Upper lobe of left lung (tissue), 6 donors: ENCODE data around the gene GATD1. TPM values are rescaled to one million over a fixed set of nuclear protein-coding genes. Genes with fewer than 3 reads are reported as not detected.

Experiments used
- ATAC-seq, 2 donors: fragments of 200-7000 bp; cut with Tn5 transposase; one replicate each; pipeline ENCODE4 v1.9.1; 2022; ENCODE audit warnings: mild to moderate bottlenecking in 2 of 2, moderate library complexity in 2 of 2; ENCODE audit not compliant: low FRiP score in 2 of 2
- DNase-seq, 2 donors: peaks; one replicate each; pipeline ENCODE4 v3.0.0-alpha.2; 2019 to 2020
- H3K27ac ChIP-seq, 4 donors: fragments of 200-600 bp; sonication (generic); one replicate each; pipeline ENCODE4 v1.5.1; 2016 to 2019
- H3K27me3 ChIP-seq, 4 donors: fragments of 200-600 bp; sonication (generic); one replicate each; pipeline ENCODE4 v1.5.1; 2017 to 2019
- H3K36me3 ChIP-seq, 4 donors: fragments of 200-600 bp; sonication (generic); one replicate each; pipeline ENCODE4 v1.5.1; 2016 to 2019
- H3K4me1 ChIP-seq, 4 donors: fragments of 200-600 bp; sonication (generic); one replicate each; pipeline ENCODE4 v1.5.1; 2018 to 2019
- H3K4me3 ChIP-seq, 4 donors: fragments of 200-600 bp; sonication (generic); one replicate each; pipeline ENCODE4 v1.5.1; 2017 to 2019; ENCODE audit warnings: mild to moderate bottlenecking in 2 of 4, moderate library complexity in 1 of 4
- H3K9me3 ChIP-seq, 4 donors: fragments of 200-600 bp; sonication (generic); one replicate each; pipeline ENCODE4 v1.5.1; 2018 to 2019
- EP300 ChIP-seq, 4 donors: sonication (generic); formaldehyde crosslinking; IDR thresholded peaks; one replicate each; pipeline ENCODE4 v1.5.1; 2017; ENCODE audit warnings: antibody characterized with exemption in 4 of 4, control low read depth in 2 of 4
- POLR2A ChIP-seq, 4 donors: fragments of 450-650 bp; IDR thresholded peaks; one replicate each; pipeline ENCODE4 v1.5.1; 2016 to 2017; ENCODE audit warnings: antibody characterized with exemption in 4 of 4, mild to moderate bottlenecking in 2 of 4
- POLR2AphosphoS5 ChIP-seq, 2 donors: sonication (generic); formaldehyde crosslinking; IDR thresholded peaks; one replicate each; pipeline ENCODE4 v1.5.1; 2017; ENCODE audit warnings: antibody characterized with exemption in 2 of 2
- WGBS, 2 donors: methylation state at CpG; one replicate each; pipeline ENCODE4 v1.1.5; 2017 to 2018; 5-methylcytosine and 5-hydroxymethylcytosine counted together
- total RNA-seq, 6 donors: library from RNA; depleted of rRNA in 4 of 6; stranded (reverse); fragments of >200 nt in 4 of 6; gene quantifications; one replicate each; pipeline versions ENCODE4 v1.1.0 to v1.2.1, GENCODE V29; 2016 to 2021
- TF ChIP-seq, protein P1 (sequence below), 6 experiments: fragments of 450-650 bp in 4 of 6; fragments of 200-600 bp in 2 of 6; sonication (generic) in 2 of 6; IDR thresholded peaks; one replicate each; pipeline ENCODE4 v1.5.1; 2016 to 2019; ENCODE audit warnings: antibody characterized with exemption in 6 of 6
- donor health status: DM: no; HTN: no; CAD: no; lungs with moderate emphysema.
- donor health status: DM: no; HTN: yes; CAD: no; lungs with severe emphysema.

The GATD1 gene
- total RNA-seq, 6 donors from 2014 or later, result 14.8 to 77.7 (median 63.6) TPM

DNA sequence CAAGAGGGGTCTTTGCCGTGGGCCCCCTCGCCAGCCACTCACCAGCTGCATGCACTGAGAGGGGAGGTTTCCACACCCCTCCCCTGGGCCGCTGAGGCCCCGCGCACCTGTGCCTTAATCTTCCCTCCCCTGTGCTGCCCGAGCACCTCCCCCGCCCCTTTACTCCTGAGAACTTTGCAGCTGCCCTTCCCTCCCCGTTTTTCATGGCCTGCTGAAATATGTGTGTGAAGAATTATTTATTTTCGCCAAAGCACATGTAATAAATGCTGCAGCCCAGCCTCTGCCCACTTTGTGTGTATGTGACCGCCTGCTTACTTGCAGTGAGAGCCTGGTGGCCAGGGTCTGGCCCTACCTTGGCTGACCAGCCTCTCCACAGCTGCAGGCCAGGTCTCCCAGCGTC lies 47.7 kb upstream of the GATD1 start:
- peaks cover 71 to 92% (median 77%) of the 10 kb centered on the region in 4 donors for H3K4me1 ChIP-seq
- no peak for ATAC-seq
- 75 to 89% methylated on average over 9 to 11 of the region's 11 CpGs for WGBS, 2 donors
- TF ChIP-seq EP300 (IDR thresholded peaks at IDR 0.05) (no peak), POLR2AphosphoS5 (IDR thresholded peaks at IDR 0.05) (no peak), POLR2A (IDR thresholded peaks at IDR 0.05) (no peak)
- TF ChIP-seq, protein P1, sequence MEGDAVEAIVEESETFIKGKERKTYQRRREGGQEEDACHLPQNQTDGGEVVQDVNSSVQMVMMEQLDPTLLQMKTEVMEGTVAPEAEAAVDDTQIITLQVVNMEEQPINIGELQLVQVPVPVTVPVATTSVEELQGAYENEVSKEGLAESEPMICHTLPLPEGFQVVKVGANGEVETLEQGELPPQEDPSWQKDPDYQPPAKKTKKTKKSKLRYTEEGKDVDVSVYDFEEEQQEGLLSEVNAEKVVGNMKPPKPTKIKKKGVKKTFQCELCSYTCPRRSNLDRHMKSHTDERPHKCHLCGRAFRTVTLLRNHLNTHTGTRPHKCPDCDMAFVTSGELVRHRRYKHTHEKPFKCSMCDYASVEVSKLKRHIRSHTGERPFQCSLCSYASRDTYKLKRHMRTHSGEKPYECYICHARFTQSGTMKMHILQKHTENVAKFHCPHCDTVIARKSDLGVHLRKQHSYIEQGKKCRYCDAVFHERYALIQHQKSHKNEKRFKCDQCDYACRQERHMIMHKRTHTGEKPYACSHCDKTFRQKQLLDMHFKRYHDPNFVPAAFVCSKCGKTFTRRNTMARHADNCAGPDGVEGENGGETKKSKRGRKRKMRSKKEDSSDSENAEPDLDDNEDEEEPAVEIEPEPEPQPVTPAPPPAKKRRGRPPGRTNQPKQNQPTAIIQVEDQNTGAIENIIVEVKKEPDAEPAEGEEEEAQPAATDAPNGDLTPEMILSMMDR (IDR thresholded peaks at IDR 0.05), result no peak
- no peak overlapping the region for H3K4me3 ChIP-seq
- DNase-seq, result peak in 1 of 2 donors; percentile 49
- H3K36me3 ChIP-seq, result peaks cover 20 to 42% (median 29%) of the 10 kb centered on the region in 4 donors
- no peaks in the 10 kb centered on the region for H3K9me3 ChIP-seq
- H3K27me3 ChIP-seq, result no peaks in the 10 kb centered on the region
- H3K27ac ChIP-seq, result peak overlapping the region in 2 of 4 donors; percentile 46 to 89

DNA sequence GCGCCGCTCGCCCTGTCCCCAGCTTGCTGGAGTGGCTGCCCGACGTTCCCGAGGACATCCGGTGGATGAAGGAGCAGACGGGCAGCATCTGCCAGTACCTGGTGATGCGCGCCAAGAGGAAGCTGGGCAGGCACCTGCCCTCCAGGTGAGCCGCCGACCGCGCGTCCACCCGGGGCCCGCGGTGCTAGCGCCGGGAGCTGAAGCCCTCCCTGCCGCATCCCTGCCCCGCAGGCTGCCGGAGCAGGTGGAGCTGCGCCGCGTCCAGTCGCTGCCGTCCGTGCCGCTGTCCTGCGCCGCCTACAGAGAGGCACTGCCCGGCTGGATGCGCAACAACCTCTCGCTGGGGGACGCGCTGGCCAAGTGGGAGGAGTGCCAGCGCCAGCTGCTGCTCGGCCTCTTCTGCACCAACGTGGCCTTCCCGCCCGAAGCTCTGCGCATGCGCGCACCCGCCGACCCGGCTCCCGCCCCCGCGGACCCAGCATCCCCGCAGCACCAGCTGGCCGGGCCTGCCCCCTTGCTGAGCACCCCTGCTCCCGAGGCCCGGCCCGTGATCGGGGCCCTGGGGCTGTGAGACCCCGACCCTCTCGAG lies 47.1 kb upstream of the GATD1 start:
- DNase-seq (peak in 1 of 2 donors; percentile 89), ATAC-seq (no peak)
- H3K36me3 ChIP-seq, result peaks cover 20 to 42% (median 29%) of the 10 kb centered on the region in 4 donors
- no peaks in the 10 kb centered on the region for H3K27me3 ChIP-seq
- TF ChIP-seq POLR2A (IDR thresholded peaks at IDR 0.05) (no peak), EP300 (IDR thresholded peaks at IDR 0.05) (no peak), POLR2AphosphoS5 (IDR thresholded peaks at IDR 0.05) (no peak)
- TF ChIP-seq, protein P1 (IDR thresholded peaks at IDR 0.05), result no peak
- H3K9me3 ChIP-seq, result no peaks in the 10 kb centered on the region
- H3K27ac ChIP-seq, result peak overlapping the region in 2 of 4 donors; percentile 26 to 89
- no peak overlapping the region for H3K4me3 ChIP-seq
- H3K4me1 ChIP-seq, result peaks cover 65 to 87% (median 72%) of the 10 kb centered on the region in 4 donors
- WGBS, 2 donors, result 85 to 95% methylated on average over 19 to 59 of the region's 59 CpGs

DNA sequence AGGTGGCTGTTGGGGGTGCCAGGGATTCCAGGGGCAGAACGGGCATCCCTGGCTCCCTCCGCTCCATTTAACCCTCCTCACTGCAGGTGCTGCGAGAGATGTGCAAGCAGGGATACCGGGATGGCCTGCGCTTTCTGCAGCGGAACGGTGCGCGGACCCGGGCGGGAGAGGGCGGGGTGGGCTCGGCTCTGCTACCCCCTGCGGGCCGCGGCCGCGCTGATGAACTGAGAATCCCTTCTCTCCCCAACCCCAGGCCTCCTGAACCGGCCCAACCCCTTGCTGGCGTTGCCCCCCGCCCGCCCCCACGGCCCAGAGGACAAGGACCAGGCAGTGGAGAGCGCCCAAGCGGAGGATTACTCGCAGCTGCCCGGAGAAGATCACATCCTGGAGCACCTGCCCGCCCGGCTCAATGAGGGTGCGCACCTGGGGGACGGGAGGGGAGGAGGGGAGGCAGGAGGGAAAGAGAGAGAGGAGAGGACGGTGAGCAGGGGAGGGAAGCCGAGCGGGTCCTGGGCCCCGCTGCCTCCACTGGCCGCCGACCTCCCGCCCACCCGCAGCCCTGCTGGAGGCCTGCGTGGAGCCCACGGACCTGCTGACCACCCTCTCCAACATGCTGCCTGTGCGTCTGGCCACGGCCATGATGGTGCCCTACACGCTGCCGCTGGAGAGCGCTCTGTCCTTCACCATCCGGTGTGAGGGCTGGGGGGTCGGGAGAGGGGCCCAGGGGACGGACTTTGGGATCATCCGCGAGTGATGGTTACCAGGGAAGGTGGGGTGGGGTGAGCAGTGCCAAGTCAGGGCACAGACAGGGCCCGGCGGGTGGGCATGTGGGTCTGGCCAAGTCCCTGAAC lies 46.4 kb upstream of the GATD1 start:
- WGBS, 2 donors, result 88 to 90% methylated on average over 47 to 49 of the region's 53 CpGs
- Histone ChIP-seq H3K4me1 (peaks cover 61 to 84% (median 68%) of the 10 kb centered on the region in 4 donors), H3K9me3 (no peaks in the 10 kb centered on the region), H3K36me3 (peaks cover 20 to 42% (median 29%) of the 10 kb centered on the region in 4 donors), H3K27ac (peak overlapping the region in 2 of 4 donors; percentile 4 to 26), H3K4me3 (no peak overlapping the region), H3K27me3 (no peaks in the 10 kb centered on the region)
- TF ChIP-seq, protein P1 (IDR thresholded peaks at IDR 0.05), result no peak
- no peak for TF ChIP-seq POLR2A (IDR thresholded peaks at IDR 0.05)
- no peak for TF ChIP-seq EP300 (IDR thresholded peaks at IDR 0.05)
- TF ChIP-seq POLR2AphosphoS5 (IDR thresholded peaks at IDR 0.05), result no peak
- DNase-seq (peak in 1 of 2 donors; percentile 83), ATAC-seq (no peak)

DNA sequence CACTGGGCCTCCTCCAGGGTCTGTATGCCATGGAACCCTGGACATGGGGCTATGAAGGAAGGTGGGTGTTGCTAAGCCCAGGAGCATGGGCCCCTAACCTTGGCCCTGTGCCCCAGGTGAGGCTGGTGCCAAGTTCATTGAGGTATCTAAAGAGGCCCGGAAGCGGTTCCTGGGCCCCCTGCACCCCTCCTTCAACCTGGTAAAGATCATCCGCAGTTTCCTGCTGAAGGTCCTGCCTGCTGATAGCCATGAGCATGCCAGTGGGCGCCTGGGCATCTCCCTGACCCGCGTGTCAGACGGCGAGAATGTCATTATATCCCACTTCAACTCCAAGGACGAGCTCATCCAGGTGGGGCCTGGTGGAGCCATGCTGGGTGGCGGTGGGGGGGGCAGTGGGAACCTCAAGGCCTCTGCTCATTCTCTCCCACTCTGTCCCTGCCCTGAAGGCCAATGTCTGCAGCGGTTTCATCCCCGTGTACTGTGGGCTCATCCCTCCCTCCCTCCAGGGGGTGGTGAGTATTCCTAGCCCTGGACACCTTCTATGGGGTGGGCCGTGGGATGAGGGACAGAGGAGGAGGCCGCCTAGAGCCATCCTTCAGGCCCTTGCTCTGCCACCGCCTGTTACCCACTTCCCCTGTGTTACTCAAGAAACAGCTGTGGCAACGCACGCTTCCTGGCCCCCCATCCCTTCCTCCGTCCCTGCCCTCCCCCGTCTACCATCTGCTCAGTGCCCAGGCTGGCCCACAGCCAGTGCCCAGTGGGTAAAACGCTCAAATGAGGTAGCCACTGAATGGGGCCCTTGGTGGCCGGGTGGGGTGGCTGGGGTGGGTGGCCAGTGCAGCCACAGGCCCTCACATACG lies 44.5 kb upstream of the GATD1 start:
- 62 to 65% methylated on average over 12 to 22 of the region's 22 CpGs for WGBS, 2 donors
- Histone ChIP-seq H3K36me3 (peaks cover 20 to 42% (median 29%) of the 10 kb centered on the region in 4 donors), H3K4me1 (peaks cover 46 to 71% (median 54%) of the 10 kb centered on the region in 4 donors), H3K27me3 (no peaks in the 10 kb centered on the region), H3K4me3 (peak overlapping the region in 3 of 4 donors; percentile 81 to 99 (median 95)), H3K27ac (peak overlapping the region; percentile 96 to 100 (median 98)), H3K9me3 (no peaks in the 10 kb centered on the region)
- ATAC-seq (peak in 1 of 2 donors; percentile 5), DNase-seq (peak in 1 of 2 donors; percentile 77)
- TF ChIP-seq, protein P1 (IDR thresholded peaks at IDR 0.05), result no peak
- TF ChIP-seq POLR2AphosphoS5 (IDR thresholded peaks at IDR 0.05), result peak in 1 of 2 donors; percentile 21
